Right lobe of liver (tissue), 4 donors: ENCODE results near the gene BCCIP.

Experiments used
- POLR2A ChIP-seq: fragments of 450-650 bp; IDR thresholded peaks from one replicate; pipeline ENCODE4 v1.6.1; 2017; ENCODE audit warnings: antibody characterized with exemption, mild to moderate bottlenecking
- TF ChIP-seq, protein P1 (sequence below), 4 donors: fragments of 200-600 bp in 3 of 4; fragments of 450-650 bp in 1 of 4; IDR thresholded peaks; one replicate each; pipeline versions ENCODE4 v1.5.1 to v1.8.0; 2016 to 2022; ENCODE audit warnings: antibody characterized with exemption in 4 of 4, mild to moderate bottlenecking in 2 of 4
- donor health status: DM: no; HTN: no; CAD: no.
- donor health status: DM: no; HTN: no; CAD: no.
- donor health status: DM: no; HTN: yes; CAD: no.

- TF ChIP-seq, protein P1, sequence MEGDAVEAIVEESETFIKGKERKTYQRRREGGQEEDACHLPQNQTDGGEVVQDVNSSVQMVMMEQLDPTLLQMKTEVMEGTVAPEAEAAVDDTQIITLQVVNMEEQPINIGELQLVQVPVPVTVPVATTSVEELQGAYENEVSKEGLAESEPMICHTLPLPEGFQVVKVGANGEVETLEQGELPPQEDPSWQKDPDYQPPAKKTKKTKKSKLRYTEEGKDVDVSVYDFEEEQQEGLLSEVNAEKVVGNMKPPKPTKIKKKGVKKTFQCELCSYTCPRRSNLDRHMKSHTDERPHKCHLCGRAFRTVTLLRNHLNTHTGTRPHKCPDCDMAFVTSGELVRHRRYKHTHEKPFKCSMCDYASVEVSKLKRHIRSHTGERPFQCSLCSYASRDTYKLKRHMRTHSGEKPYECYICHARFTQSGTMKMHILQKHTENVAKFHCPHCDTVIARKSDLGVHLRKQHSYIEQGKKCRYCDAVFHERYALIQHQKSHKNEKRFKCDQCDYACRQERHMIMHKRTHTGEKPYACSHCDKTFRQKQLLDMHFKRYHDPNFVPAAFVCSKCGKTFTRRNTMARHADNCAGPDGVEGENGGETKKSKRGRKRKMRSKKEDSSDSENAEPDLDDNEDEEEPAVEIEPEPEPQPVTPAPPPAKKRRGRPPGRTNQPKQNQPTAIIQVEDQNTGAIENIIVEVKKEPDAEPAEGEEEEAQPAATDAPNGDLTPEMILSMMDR (IDR thresholded peaks at IDR 0.05) = no peak
- TF ChIP-seq POLR2A = no peak
Measured at GRCh38 chr10:125857185-125857760, 33.9 kb downstream of the BCCIP start.
